Fibroblast of peridontal ligament (primary cell): ENCODE data around the gene BEND7.
A peak's percentile ranks its signal among the peaks of the same experiment; 100 is the strongest.
"Not testable (repeated sequence)": the region's sequence is repeated elsewhere in the genome, so short reads cannot be mapped to it uniquely, and the experiment has no call there.

ENCODE experiments used
- DNase-seq: peaks from one replicate; pipeline ENCODE4 v3.0.0-alpha.2; 2010; ENCODE audit errors: extremely low read depth

The BEND7 gene

DNA sequence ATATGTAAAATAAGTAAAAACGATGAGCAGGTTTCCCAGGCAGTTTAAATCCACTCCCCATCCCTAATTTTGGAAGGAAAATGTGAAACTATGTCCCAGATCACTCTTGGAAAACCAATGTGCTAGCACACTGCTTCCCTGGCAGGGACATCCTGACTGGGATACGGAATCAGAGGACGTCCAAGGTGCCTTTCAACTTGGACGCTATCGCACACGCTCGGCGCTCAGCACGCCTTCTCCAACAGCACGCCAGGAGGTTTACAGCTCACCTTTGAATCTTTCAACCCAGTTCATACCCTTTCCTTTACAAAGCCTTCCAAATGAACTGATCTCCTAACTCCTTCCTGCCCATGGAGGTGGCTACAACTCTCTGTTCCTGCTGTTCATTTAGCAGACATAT, 47.1 kb downstream of the BEND7 start:
- no peak for DNase-seq

DNA sequence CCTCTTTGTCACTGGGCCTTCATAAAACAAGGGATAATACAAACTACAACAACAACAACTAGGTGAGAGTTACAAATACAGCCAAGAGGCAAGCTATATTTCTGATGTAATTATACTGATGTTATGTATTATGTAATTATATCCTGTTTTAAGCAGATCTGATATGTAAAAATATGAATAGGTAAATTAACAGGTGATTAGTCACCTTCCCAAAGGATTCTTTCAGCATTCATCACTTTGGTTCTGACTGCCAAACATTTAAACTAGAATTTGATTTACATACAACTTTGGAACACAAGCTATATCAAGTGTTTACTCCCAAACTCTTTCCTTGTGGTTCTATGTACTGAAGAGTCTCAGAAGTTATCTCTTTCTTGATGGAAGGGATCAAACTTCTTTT, 53.7 kb downstream of the BEND7 start:
- no peak for DNase-seq

DNA sequence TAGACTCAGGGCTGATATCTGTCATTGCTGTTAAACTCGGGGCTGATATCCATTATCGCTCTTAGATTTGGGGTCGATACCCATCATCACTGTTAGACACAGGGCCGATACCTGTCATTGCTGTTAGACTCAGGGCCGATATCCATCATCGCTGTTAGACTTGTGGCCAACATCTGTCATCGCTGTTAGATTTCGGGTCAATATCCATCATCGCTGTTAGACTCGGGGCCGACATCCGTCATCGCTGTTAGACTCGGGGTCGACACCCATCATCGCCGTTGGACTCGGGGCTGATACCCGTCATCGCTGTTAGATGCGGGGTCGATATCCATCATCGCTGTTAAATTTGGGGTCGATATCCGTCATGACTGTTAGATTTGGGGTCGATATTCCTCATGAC, 54.8 kb downstream of the BEND7 start:
- no peak for DNase-seq

DNA sequence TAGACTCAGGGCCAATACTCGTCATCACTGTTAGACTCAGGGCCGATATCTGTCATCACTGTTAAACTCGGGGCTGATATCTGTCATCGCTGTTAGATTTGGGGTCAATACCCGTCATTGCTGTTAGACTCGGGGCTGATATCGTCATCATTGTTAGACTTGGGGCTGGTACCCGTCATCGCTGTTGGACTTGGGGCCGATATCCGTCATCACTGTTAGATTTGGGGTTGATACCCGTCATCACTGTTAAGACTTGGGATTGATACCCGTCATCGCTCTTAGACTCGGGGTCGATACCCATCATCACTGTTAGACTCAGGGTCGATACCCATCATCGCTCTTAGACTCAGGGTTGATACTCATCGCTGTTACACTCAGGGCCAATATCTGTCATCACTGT, 56.5 kb downstream of the BEND7 start:
- DNase-seq = no peak

DNA sequence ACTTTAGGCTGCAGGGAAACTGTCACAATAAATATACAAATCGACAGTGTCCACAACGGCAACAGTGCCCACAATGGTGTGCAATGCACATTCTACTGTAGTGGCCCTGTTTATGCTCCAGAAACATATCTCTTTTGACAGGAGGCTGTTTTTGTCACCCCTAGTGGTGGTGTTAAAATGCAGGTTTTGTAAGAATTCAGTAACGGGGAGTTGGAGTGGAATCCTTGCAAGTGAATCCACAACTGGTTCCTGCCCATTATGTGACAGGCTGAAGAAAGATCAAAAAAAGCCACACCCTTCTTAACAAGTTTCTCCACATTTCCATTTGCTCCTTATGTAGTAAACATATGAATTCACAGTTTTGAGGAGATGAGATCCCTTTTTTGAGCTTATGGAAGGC, 58.5 kb downstream of the BEND7 start:
- DNase-seq = no peak

DNA sequence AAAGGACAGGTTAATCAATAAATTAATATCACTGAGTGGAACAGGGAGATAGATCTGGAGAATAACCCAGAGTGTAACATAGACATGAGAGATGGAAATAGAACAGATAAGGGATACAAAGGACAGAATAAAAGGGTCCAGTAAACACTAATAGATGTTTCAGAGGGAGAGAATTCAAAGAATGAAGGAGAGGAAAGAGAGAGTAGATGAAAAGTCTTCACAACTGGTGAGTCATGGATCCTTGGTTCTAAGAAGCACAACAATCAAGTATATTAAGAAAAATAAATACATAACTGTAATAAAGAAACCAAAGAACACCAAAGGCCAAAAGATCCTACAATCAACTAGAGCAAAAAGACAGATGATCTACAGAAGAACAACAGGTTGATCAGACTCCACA, 66.3 kb downstream of the BEND7 start:
- no peak for DNase-seq

DNA sequence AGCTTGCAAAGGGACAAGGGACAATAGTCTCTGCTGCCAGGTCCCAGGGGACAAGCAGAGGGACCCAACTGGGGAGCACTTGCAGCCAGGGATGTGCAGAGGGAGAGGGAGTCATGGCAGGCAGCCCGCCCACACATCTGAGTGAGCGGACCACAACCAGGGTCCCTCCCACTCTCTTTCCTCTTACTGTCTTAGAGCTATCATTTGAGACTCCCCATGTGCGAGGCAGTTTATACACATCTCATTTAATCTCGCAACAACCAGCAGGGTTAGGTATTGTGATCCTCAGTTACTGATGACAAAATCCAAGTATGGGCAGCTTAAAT, 70.2 kb downstream of the BEND7 start:
- no peak for DNase-seq

DNA sequence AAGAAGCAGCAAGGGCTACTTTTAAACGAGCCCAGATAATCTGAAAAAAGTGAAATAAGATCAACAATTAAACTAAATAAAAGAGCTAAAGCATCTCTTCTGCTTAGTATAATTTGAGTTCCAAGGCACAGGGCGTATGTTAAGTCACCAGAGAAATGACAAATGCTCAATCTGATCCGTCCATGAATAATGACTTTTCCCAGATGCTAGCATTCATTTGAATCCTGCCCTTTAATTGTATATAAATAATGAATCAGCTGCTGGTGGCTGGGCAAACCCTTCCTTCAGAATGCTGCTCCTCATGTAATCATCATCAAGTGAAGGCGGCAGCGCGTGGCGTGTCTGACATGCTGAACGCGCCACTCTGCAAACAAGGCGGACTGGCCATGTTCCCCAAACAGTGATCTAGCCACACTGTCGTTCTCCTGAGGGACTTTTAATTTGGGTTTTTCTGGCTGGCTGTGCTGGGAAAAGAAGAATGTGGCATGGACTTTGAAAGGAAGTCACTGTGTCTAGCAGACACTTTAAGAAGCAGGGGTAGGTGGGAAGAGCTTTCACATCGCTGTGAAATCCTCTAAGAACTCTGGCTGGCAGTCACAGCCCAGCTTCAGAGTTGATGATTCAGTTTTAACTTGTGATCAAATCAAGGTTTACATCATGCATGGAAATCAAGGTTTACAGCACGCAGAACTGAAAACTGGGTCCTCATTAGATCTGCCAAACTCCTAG, 70.7 kb downstream of the BEND7 start:
- peak; percentile 73 for DNase-seq

DNA sequence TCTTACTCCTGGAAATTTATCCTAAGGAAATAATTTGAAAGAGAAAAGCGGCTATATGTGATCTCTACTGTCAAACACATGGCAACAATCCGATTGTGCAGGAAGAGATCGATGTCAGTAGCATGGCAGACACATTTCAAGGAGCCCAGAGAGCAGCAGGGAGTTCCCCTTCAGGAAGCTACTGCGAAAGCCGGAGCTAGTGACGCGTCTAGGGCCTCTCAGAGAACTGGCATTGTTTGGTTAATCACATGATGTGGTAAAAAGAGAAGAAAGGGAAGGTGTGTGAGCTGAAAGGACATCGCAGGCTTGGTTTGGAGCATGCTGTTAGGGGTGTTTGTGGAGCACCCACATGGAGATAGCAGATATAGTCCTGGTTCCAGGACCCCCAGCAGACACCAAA, 74.9 kb downstream of the BEND7 start:
- DNase-seq = no peak

DNA sequence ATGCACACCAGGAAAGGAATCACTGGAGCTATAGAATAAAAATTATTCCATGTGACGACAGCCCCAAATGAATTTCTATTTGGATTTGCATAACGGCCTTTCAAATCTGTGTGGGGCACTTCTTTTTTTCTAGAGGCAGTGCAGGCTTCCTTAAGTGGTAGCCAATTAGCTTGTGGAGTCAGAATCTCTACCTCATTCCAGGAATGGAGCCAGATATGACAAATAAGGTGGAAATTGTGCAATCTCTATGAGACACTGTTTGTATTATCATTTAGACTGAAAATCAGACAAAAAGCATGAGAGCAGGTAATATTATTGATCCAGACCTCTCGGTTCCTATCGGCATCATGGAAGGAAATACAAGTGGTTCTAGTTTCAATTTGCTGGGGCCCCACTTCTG, 78.7 kb downstream of the BEND7 start:
- peak; percentile 46 for DNase-seq

DNA sequence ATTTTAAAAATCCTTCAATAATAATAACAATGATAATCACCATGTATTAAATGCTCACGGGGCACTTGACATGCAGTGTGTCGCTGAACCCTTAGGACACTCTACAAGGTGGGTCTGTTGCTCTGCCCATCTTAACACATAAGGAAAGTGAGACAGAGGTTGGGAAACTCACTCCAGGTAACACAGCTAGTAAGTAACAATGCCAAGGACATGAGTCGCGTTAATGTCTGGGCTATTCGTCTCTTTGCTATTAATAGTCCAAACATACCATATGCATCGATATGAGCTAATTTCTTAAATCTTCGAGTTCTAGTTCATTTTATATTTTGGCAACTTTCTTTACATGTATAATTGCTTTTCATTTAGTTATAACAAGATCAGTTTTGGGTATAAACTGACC, 79.5 kb downstream of the BEND7 start:
- no peak for DNase-seq

DNA sequence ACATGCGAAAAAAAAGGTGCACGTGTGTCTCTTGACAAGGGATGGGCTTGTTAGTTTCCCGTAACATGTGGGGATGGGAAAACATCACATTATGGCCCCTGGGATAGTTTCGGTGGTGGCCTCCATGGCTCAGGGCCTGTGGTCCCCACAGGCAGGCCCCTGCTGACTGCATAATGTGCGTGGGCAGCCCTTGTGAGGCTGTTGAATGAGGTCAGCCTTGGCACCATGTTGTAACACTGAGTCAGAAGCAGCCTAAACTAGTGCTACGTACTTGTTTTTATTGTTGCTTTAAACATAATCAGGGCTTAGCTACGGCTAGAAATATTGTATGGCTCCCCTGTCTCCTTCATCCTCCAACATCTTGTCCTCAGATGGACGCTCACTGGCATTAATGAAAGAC, 80.6 kb downstream of the BEND7 start:
- peak; percentile 43 for DNase-seq

DNA sequence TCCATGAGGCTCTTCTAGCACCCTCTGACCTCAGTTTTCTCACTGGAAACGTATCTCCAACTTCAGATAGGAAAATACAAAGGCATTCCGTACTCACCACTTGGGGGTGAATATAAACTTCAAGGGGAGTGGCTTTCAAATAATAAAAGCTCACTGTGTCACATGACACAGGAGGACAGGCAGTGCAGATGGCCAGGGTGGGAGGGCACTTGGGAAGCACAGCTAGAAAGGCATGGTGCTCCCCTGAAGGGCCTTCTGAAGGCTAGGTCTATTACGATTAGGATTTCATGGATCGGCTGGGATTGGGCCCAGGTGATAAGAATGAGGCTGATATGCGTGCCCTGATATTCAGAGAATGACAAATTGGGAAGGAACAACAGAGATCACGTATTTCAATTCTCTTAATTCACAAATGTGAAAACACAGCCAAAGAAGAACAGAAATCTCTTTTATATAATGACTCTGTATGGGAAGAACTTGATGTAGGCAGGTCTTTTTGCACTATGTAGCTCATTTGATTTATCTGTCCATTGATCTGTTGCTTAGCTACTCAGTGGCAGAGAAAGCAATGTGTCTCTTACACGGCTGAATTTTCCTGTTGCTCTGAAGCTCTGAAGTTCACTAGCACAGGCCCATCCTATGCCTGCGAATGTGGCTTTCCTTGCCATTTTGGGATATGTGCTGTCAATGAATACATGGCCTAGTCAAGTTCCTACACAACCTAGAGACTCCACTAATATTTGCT, 83.0 kb downstream of the BEND7 start:
- no peak for DNase-seq

DNA sequence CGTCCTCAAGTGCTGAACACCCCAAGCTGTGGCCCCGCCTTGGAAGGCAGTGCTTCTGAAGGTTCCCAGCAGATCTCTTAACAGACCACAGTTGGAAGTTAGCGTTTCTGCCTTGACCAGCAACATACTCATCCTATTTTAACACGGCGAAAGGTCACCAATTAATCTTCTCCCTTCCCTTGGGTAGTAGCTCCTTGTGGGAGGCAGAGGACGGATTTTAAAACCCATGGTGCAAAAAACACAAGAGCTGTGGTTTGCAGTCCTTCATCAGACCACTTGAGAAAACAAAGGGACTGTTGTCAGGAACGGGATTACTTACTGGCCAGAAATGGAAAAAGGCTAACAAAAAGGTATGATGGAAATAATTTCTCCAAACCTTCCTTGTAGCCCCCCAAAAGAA, 87.3 kb downstream of the BEND7 start:
- no peak for DNase-seq

DNA sequence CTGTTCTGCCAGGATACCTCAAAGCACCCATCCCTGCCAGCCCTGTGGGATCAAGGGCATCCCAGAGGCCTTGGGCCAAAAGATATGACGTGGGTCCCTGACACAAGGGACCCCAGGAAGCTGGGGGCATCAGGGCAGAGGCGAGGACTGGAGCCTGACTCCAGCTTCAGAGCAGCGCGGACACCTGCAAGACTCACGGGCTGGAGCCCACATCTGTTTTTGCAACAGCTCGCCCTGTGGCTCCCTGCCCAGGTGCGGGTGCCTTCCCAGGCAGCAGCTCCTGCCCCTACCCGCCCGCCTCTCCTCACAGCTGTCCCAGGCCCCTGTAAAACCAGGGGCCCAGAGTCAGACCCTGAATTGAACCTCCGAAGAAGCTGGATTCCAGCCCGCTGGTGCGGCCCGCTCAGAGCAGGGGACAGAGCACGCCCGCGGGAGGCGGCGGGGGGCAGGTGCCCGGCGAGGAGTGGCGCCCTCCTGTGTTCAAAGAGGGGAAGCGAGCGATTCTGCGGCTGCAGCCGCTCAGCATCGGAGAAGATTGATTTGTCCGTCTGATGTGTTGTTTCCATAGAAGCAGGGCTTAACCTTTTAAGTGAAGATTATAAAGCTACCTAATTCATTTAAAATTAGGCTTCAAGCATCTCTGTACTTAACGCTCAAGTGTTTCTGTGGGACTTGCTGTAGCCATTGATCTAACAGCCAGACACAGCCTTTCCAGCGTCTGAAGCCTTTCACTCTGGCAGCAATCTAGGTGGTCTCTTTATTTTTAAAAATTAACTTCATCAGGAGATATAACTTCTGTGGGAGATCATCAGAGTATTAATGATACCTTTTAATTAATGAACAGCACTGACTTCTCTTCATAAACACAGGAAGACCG, 88.4 kb downstream of the BEND7 start:
- DNase-seq = no peak

DNA sequence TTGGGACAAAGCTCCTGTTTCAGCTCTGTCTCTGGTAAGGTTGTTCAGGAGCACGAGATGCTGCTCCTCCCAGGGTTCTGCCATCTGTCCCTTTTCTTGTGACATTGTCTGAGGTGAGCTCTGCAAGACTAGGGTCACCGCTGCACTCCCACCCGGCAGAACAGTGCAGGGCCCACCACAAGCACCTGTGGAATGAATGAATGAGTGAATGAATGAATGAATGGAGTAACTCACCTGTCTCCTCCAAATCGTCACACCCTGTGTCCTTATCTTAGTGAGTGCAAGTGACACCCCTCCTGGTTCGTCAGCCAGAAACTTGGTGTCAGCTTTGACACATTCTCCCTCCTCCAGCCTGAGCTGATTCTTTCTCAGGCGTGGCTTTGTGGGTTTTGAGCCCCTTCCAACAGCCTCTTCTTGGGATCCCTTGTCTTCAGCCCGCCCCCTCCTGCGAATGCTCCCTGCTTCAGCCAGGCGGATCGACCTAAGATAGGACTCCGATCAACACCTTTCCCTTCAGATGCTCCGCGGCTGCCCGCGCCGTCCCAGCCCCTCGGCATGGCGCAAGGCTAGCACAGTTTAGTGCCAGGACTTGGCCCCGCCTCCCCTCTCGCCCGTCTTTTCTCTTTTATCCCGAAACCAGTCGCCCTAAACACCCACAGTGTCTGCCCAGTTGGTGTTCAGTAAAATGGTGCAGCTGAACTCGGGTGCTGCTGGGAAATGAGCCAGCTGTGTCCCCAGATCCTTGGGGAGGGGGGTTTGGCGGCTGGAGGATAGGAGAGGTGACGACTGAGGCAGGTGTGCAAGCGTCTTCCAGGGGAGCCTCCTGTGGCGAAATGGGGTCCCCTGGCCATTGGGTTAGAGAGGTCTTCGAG, 89.3 kb downstream of the BEND7 start:
- no peak for DNase-seq

DNA sequence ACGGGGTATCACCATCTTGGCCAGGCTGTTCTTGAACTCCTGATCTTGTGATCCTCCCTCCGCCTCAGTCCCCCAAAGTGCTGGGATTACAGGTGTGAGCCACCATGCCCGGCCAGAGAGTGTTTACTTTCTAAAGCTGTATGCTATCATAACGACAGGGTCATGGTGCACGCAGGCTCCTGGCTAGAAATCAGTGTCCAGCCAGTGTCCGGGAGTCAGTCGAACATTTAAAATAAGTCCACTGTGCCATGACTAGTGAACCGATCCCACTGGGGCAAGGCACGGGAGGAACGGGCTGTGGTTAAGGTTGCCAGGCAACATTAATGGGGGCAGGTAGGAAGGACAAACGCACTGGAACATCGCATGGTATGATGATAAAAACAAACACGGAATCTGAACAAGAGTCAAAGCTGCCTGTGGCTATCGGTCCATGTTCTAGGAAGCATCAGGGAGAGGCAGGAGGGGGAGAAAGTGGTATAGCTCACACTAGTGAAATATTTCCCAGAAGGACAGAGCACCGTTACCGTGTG, 91.7 kb downstream of the BEND7 start:
- no peak for DNase-seq

DNA sequence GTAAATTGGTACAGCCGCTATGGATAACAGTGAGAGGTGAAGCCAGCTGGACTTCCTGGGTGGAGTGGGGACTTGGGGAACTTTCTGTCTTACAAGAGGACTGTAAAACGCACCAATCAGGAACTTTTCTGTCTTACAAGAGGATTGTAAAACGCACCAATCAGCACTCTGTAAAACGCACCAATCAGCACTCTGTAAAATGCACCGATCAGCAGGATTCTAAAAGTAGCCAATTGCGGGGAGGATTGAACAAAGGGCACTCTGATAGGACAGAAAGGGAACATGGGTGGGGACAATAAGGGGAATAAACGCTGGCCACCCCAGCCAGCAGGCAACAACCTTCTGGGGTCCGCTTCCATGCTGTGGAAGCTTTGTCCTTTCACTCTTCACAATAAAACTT, 100.9 kb downstream of the BEND7 start:
- DNase-seq = not testable (repeated sequence)

DNA sequence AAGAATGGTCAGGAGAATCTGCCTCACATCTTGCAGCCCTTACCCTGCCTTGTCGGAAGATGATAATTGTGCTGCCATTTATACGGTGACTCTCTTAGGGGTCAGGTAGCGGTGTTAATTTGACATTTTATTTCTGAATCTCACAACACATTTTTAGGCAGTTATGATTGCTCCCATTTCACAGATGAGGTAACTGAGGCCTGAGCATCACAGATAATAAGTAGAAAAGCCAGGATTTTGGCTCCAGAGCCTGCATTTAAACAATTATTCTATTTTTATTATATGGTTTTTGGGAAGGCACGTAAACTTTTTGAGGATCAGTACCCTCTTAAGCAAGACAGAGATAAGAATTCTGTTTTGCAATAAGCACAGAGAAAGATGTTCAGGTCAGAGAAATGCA, 103.4 kb downstream of the BEND7 start:
- no peak for DNase-seq

DNA sequence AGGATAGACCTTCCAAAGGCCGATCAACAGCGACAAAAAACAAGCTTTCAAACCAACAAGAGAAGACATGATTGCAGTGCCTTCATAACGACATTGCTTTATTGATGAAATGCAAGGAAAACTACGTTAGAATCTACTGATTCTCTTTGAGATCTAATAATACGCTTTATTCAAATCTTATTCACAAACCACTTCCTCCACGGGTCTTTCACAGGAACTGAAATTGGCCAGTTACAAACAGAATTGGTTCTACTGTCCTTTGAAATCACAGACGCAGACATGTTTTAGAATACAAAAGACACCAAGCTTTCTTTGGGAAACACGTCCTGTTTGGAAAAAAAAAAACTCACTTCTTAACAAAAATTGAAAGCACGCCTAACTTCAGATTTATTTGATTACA, 106.0 kb downstream of the BEND7 start:
- DNase-seq = no peak

DNA sequence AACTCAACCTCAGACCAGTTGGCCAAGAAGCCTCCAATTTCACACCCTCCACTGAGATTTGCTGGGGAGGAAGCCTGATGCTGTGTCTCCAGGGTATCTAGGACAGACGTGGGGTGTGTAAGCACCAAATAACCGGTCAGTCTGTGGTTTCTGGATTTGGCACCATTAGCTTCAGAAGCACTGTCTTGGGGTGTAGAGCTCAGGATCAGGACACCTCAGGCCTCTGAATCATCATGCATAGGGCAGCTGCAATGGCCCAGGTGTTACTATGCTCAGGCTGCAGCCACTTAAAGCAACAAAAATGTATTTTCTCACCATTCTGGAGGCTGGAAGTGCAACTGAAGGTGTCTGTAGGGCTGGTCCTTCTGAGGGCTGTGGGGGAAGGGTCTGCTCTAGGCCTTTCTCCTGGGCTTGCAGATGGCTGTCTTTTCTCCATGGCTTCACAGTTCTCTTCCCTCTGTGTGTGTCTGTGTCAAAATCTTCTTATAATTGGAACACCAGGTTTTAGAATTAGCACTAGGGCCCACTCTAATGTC, 107.4 kb downstream of the BEND7 start:
- DNase-seq = no peak
